OCI-LY3 (cell line): ENCODE results near the gene PFKFB4.

Experiments used
- EZH2phosphoT487 ChIP-seq: fragments of 200-600 bp; shearing (Covaris generic); IDR thresholded peaks from 2 replicates; pipeline ENCODE4 v1.6.1; 2018; ENCODE audit warnings: antibody characterized with exemption, mixed run types, low read depth
- TF ChIP-seq, protein P1 (sequence below): fragments of 200-600, 300-600 bp; sonication (generic); IDR thresholded peaks from 2 replicates; pipeline ENCODE4 v1.5.1; 2014; ENCODE audit warnings: antibody characterized with exemption, low read length, low read depth

DNA sequence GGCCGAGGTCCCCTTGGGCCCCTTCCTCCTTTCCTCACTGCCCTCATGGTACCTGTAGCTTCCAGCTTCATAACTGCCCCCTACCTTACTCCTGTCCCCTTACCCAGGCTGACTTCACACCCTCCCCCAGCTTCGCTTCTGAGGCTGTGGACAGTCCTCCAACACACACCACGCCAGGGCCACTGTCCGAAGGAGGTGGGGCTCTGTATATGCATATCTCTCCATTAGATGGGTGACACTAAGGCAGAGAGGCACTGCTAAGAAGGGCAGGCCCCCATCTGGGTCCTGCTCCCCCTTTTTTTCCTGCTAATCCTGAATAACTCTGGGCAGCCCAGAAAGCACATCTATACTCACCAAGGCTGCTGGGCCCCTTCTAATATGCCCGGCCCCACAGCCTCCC is 39.6 kb upstream of the PFKFB4 start:
- TF ChIP-seq, protein P1, sequence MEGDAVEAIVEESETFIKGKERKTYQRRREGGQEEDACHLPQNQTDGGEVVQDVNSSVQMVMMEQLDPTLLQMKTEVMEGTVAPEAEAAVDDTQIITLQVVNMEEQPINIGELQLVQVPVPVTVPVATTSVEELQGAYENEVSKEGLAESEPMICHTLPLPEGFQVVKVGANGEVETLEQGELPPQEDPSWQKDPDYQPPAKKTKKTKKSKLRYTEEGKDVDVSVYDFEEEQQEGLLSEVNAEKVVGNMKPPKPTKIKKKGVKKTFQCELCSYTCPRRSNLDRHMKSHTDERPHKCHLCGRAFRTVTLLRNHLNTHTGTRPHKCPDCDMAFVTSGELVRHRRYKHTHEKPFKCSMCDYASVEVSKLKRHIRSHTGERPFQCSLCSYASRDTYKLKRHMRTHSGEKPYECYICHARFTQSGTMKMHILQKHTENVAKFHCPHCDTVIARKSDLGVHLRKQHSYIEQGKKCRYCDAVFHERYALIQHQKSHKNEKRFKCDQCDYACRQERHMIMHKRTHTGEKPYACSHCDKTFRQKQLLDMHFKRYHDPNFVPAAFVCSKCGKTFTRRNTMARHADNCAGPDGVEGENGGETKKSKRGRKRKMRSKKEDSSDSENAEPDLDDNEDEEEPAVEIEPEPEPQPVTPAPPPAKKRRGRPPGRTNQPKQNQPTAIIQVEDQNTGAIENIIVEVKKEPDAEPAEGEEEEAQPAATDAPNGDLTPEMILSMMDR, result no peak
- no peak for TF ChIP-seq EZH2phosphoT487
